ENCODE measurements around the gene ANXA11.
"Not testable (repeated sequence)": the region's sequence is repeated elsewhere in the genome, so short reads cannot be mapped to it uniquely, and the experiment has no call there.

The ANXA11 gene

GRCh38 chr10:80207768-80208370 is 2.5 kb upstream of the ANXA11 start:
- DNase-seq, result no peak

- no peak for DNase-seq
These were observed 929 bp upstream of the ANXA11 start for GRCh38 chr10:80206277-80206655.

- DNase-seq, result peak in 4 of 5 experiments; percentile 8 to 62 (median 28)
These were observed 460 bp downstream of the ANXA11 start for GRCh38 chr10:80204677-80205476.

- no peak for DNase-seq
These were observed 1.3 kb downstream of the ANXA11 start for GRCh38 chr10:80203835-80204676.

- peak in 4 of 5 experiments; percentile 45 to 91 (median 60) for DNase-seq
These were observed 2.2 kb downstream of the ANXA11 start for GRCh38 chr10:80202934-80203834.

- DNase-seq, result not testable (repeated sequence)
These were observed 2.8 kb downstream of the ANXA11 start for GRCh38 chr10:80202530-80202929.

- DNase-seq, result no peak
These were observed 3.7 kb downstream of the ANXA11 start for GRCh38 chr10:80201608-80202141.

- no peak for DNase-seq
These were observed 4.7 kb downstream of the ANXA11 start for GRCh38 chr10:80200687-80201086.

- no peak for DNase-seq
These were observed 5.1 kb downstream of the ANXA11 start for GRCh38 chr10:80200259-80200658.

GRCh38 chr10:80199828-80200227 is 5.5 kb downstream of the ANXA11 start:
- no peak for DNase-seq

- DNase-seq, result no peak
These were observed 7.1 kb downstream of the ANXA11 start for GRCh38 chr10:80197972-80198916.

GRCh38 chr10:80196950-80197315 is 8.4 kb downstream of the ANXA11 start:
- no peak for DNase-seq

GRCh38 chr10:80196270-80196949 is 8.9 kb downstream of the ANXA11 start:
- DNase-seq, result peak in 4 of 5 experiments; percentile 33 to 92 (median 65)

- DNase-seq, result no peak
These were observed 10.2 kb downstream of the ANXA11 start for GRCh38 chr10:80195046-80195574.

- DNase-seq, result no peak
These were observed 10.8 kb downstream of the ANXA11 start for GRCh38 chr10:80194373-80195045.

- DNase-seq, result no peak
These were observed 12.8 kb downstream of the ANXA11 start for GRCh38 chr10:80192553-80192952.

GRCh38 chr10:80191589-80192270 is 13.6 kb downstream of the ANXA11 start:
- peak in 2 of 5 experiments; percentile 14 to 33 for DNase-seq

GRCh38 chr10:80188713-80189112 is 16.6 kb downstream of the ANXA11 start:
- DNase-seq, result no peak
